ENCODE measurements around the gene DENND1A. TPM values are rescaled to one million over a fixed set of nuclear protein-coding genes. Genes with fewer than 3 reads are reported as not detected.

The DENND1A gene
- total and polyA plus RNA-seq, 2 of the 13 experiments (the other 11 are each of a cell fraction or from before 2014, with no cell fraction given), result 14.8 to 30.1 TPM

DNA sequence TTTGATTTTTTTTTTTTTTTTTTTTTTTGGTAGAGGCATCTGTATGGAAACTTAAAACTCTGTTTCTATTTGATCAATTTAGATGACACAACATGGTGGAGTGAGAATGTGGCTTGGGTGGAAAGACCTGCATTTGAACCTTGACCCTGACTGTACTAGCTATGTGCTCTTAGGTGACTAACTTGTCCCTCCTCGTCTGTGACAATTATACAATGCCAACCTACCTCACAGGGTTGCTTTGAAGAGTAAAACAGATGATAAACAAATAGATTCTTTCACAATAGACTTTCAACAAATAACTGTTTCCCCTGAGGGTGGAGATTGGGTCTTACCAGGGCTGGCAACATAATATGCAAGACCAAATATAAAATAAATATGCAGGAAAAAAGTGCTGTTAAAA, 464.6 kb downstream of the DENND1A start (continued):
- TF ChIP-seq ZNF24 (IDR thresholded peaks at IDR 0.05) (0 out of 2 replicates have a peak, but pooled peaks have one; percentile 16), HDAC1 (CRISPR knock-in tag; IDR thresholded peaks at IDR 0.05) (peak; percentile 58), ETV6 (CRISPR knock-in tag; conservative IDR thresholded peaks at IDR 0.05) (no peak), PHF21A (CRISPR knock-in tag; IDR thresholded peaks at IDR 0.05) (peak; percentile 75), ZNF644 (CRISPR knock-in tag; IDR thresholded peaks at IDR 0.05; ENCODE audit: low read depth) (peak; percentile 100), KMT2B (CRISPR knock-in tag; IDR thresholded peaks at IDR 0.05) (0 out of 2 replicates have a peak, but pooled peaks have one; percentile 33), ZNF367 (CRISPR knock-in tag; IDR thresholded peaks at IDR 0.05; ENCODE audit: borderline replicate concordance) (no peak), SOX6 (IDR thresholded peaks at IDR 0.05) (no peak), SOX6 (CRISPR knock-in tag; IDR thresholded peaks at IDR 0.05) (peak; percentile 92), DNMT1 (CRISPR knock-in tag; IDR thresholded peaks at IDR 0.05) (no peak), TGIF2 (CRISPR knock-in tag; IDR thresholded peaks at IDR 0.05) (0 out of 2 replicates have a peak, but pooled peaks have one; percentile 21)
- TF ChIP-seq, protein P1, sequence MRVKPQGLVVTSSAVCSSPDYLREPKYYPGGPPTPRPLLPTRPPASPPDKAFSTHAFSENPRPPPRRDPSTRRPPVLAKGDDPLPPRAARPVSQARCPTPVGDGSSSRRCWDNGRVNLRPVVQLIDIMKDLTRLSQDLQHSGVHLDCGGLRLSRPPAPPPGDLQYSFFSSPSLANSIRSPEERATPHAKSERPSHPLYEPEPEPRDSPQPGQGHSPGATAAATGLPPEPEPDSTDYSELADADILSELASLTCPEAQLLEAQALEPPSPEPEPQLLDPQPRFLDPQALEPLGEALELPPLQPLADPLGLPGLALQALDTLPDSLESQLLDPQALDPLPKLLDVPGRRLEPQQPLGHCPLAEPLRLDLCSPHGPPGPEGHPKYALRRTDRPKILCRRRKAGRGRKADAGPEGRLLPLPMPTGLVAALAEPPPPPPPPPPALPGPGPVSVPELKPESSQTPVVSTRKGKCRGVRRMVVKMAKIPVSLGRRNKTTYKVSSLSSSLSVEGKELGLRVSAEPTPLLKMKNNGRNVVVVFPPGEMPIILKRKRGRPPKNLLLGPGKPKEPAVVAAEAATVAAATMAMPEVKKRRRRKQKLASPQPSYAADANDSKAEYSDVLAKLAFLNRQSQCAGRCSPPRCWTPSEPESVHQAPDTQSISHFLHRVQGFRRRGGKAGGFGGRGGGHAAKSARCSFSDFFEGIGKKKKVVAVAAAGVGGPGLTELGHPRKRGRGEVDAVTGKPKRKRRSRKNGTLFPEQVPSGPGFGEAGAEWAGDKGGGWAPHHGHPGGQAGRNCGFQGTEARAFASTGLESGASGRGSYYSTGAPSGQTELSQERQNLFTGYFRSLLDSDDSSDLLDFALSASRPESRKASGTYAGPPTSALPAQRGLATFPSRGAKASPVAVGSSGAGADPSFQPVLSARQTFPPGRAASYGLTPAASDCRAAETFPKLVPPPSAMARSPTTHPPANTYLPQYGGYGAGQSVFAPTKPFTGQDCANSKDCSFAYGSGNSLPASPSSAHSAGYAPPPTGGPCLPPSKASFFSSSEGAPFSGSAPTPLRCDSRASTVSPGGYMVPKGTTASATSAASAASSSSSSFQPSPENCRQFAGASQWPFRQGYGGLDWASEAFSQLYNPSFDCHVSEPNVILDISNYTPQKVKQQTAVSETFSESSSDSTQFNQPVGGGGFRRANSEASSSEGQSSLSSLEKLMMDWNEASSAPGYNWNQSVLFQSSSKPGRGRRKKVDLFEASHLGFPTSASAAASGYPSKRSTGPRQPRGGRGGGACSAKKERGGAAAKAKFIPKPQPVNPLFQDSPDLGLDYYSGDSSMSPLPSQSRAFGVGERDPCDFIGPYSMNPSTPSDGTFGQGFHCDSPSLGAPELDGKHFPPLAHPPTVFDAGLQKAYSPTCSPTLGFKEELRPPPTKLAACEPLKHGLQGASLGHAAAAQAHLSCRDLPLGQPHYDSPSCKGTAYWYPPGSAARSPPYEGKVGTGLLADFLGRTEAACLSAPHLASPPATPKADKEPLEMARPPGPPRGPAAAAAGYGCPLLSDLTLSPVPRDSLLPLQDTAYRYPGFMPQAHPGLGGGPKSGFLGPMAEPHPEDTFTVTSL (CRISPR knock-in tag; IDR thresholded peaks at IDR 0.05; ENCODE audit: borderline replicate concordance), result peak; percentile 79; the same call in 1 of the 2 replicates
- TF ChIP-seq, protein P2, sequence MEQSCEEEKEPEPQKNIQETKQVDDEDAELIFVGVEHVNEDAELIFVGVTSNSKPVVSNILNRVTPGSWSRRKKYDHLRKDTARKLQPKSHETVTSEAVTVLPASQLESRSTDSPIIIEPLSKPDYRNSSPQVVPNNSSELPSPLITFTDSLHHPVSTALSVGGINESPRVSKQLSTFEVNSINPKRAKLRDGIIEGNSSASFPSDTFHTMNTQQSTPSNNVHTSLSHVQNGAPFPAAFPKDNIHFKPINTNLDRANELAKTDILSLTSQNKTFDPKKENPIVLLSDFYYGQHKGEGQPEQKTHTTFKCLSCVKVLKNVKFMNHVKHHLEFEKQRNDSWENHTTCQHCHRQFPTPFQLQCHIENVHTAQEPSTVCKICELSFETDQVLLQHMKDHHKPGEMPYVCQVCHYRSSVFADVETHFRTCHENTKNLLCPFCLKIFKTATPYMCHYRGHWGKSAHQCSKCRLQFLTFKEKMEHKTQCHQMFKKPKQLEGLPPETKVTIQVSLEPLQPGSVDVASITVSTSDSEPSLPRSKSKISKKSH (CRISPR knock-in tag; IDR thresholded peaks at IDR 0.05; ENCODE audit: borderline replicate concordance), result no peak
- TF ChIP-seq, protein P3, sequence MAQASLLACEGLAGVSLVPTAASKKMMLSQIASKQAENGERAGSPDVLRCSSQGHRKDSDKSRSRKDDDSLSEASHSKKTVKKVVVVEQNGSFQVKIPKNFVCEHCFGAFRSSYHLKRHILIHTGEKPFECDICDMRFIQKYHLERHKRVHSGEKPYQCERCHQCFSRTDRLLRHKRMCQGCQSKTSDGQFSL (CRISPR knock-in tag; IDR thresholded peaks at IDR 0.05), result no peak
- TF ChIP-seq, protein P4, sequence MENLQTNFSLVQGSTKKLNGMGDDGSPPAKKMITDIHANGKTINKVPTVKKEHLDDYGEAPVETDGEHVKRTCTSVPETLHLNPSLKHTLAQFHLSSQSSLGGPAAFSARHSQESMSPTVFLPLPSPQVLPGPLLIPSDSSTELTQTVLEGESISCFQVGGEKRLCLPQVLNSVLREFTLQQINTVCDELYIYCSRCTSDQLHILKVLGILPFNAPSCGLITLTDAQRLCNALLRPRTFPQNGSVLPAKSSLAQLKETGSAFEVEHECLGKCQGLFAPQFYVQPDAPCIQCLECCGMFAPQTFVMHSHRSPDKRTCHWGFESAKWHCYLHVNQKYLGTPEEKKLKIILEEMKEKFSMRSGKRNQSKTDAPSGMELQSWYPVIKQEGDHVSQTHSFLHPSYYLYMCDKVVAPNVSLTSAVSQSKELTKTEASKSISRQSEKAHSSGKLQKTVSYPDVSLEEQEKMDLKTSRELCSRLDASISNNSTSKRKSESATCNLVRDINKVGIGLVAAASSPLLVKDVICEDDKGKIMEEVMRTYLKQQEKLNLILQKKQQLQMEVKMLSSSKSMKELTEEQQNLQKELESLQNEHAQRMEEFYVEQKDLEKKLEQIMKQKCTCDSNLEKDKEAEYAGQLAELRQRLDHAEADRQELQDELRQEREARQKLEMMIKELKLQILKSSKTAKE (CRISPR knock-in tag; IDR thresholded peaks at IDR 0.05; ENCODE audit: borderline replicate concordance), result peak; percentile 79; the same call in 1 of the 2 replicates
- TF ChIP-seq, protein P5, sequence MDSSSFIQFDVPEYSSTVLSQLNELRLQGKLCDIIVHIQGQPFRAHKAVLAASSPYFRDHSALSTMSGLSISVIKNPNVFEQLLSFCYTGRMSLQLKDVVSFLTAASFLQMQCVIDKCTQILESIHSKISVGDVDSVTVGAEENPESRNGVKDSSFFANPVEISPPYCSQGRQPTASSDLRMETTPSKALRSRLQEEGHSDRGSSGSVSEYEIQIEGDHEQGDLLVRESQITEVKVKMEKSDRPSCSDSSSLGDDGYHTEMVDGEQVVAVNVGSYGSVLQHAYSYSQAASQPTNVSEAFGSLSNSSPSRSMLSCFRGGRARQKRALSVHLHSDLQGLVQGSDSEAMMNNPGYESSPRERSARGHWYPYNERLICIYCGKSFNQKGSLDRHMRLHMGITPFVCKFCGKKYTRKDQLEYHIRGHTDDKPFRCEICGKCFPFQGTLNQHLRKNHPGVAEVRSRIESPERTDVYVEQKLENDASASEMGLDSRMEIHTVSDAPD (CRISPR knock-in tag; IDR thresholded peaks at IDR 0.05), result peak; percentile 16; the same call in 1 of the 2 replicates
- TF ChIP-seq, protein P6, sequence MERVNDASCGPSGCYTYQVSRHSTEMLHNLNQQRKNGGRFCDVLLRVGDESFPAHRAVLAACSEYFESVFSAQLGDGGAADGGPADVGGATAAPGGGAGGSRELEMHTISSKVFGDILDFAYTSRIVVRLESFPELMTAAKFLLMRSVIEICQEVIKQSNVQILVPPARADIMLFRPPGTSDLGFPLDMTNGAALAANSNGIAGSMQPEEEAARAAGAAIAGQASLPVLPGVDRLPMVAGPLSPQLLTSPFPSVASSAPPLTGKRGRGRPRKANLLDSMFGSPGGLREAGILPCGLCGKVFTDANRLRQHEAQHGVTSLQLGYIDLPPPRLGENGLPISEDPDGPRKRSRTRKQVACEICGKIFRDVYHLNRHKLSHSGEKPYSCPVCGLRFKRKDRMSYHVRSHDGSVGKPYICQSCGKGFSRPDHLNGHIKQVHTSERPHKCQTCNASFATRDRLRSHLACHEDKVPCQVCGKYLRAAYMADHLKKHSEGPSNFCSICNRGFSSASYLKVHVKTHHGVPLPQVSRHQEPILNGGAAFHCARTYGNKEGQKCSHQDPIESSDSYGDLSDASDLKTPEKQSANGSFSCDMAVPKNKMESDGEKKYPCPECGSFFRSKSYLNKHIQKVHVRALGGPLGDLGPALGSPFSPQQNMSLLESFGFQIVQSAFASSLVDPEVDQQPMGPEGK (CRISPR knock-in tag; IDR thresholded peaks at IDR 0.05), result peak; percentile 28; the same call in 1 of the 2 replicates
